Type B pancreatic cell (in vitro differentiated cells): Measurements from ENCODE around the gene RAB27B. TPM values are rescaled to one million over a fixed set of nuclear protein-coding genes. Genes with fewer than 3 reads are reported as not detected.
A peak's percentile ranks its signal among the peaks of the same experiment; 100 is the strongest.

Experiments
- DNase-seq: peaks from one replicate; pipeline ENCODE4 v3.0.0; 2021; ENCODE audit warnings: mixed read lengths; ENCODE audit not compliant: unreplicated experiment; ENCODE audit errors: extremely low spot score
- H3K27ac Mint-ChIP-seq: 2 replicates; pipeline ENCODE4 v1.8.0; 2021; ENCODE audit warnings: mild to moderate bottlenecking, mixed read lengths
- H3K27me3 Mint-ChIP-seq: 2 replicates; pipeline ENCODE4 v1.8.0; 2021; ENCODE audit warnings: mixed read lengths
- H3K36me3 Mint-ChIP-seq: 2 replicates; pipeline ENCODE4 v1.8.0; 2021; ENCODE audit warnings: mixed read lengths
- H3K4me1 Mint-ChIP-seq: one replicate; pipeline ENCODE4 v1.8.0; 2021; ENCODE audit warnings: mixed read lengths; ENCODE audit not compliant: unreplicated experiment
- H3K4me3 Mint-ChIP-seq: 2 replicates; pipeline ENCODE4 v1.8.0; 2021; ENCODE audit warnings: mild to moderate bottlenecking, mixed read lengths
- H3K9me3 Mint-ChIP-seq: 2 replicates; pipeline ENCODE4 v1.8.0; 2021; ENCODE audit warnings: mixed read lengths
- long read RNA-seq: library from polyadenylated mRNA; unstranded; transcript quantifications from one replicate; pipeline ENCODE4 v2.0.0, GENCODE V29; 2020
- total RNA-seq: library from RNA; stranded (reverse); gene quantifications from 2 replicates; pipeline ENCODE4 v1.2.1, GENCODE V29; 2021; ENCODE audit warnings: low replicate concordance
- TF ChIP-seq, protein P1 (sequence below): fragments of 200-600 bp; sonication (generic); conservative IDR thresholded peaks from 2 replicates; pipeline ENCODE4 v1.5.0; 2021; ENCODE audit warnings: antibody characterized with exemption, mild to moderate bottlenecking

Gene RAB27B, protein sequence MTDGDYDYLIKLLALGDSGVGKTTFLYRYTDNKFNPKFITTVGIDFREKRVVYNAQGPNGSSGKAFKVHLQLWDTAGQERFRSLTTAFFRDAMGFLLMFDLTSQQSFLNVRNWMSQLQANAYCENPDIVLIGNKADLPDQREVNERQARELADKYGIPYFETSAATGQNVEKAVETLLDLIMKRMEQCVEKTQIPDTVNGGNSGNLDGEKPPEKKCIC
- 9.3 and 9.4 TPM in 2 replicates for total RNA-seq
- long read RNA-seq, full-length matches to known transcripts = 15 of 24 reads
- long read RNA-seq, partial matches to known transcripts = 1 of 24 reads
- long read RNA-seq, other reads (novel, unspliced or antisense) = 8 of 24 reads

DNA sequence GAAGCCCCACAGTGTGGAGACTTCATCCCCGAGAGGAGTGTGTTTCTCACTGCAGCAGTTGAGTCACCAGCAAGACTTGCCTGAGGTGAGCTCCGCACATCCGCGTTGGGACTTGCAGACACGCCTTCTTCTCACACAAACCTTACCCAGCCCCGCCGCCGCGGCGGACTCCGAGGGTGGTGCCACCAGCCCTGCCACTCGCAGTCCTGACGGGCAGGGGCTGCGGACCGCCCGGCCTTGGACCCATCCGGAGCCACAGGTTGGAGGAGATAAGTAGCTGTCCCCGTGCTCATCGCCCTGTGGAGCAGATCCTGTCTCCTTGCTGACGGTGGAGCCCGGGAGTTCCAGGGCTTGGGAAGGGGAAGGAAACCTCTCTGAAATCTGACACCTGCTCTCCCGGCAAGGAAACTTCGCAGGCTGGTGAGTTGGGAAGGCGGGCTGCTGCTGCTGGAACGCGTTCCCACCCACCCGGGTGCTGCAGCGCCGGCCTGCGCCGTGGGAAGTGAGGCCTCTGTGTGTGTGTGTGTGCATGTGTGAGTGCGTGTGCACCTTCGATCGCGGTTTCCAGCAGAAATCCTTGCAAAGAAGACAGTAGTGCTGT lies at the start of gene RAB27B:
Gene RAB27B, plus strand, starts transcription at position 197 of the 601 bp plus-strand sequence. CDS start 49,109 bp downstream, outside the sequence.
- no peaks in the 10 kb centered on the region for H3K27me3 Mint-ChIP-seq
- TF ChIP-seq, protein P1, sequence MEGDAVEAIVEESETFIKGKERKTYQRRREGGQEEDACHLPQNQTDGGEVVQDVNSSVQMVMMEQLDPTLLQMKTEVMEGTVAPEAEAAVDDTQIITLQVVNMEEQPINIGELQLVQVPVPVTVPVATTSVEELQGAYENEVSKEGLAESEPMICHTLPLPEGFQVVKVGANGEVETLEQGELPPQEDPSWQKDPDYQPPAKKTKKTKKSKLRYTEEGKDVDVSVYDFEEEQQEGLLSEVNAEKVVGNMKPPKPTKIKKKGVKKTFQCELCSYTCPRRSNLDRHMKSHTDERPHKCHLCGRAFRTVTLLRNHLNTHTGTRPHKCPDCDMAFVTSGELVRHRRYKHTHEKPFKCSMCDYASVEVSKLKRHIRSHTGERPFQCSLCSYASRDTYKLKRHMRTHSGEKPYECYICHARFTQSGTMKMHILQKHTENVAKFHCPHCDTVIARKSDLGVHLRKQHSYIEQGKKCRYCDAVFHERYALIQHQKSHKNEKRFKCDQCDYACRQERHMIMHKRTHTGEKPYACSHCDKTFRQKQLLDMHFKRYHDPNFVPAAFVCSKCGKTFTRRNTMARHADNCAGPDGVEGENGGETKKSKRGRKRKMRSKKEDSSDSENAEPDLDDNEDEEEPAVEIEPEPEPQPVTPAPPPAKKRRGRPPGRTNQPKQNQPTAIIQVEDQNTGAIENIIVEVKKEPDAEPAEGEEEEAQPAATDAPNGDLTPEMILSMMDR = no peak
- peaks cover 7% of the 10 kb centered on the region for H3K4me1 Mint-ChIP-seq
- peak; percentile 80 for DNase-seq
- H3K36me3 Mint-ChIP-seq = peaks cover 4% of the 10 kb centered on the region
- peak within 1 kb of the TSS; percentile 89 for H3K4me3 Mint-ChIP-seq
- H3K9me3 Mint-ChIP-seq = peaks cover 7% of the 10 kb centered on the region
- H3K27ac Mint-ChIP-seq = peak within 1 kb of the TSS; percentile 83

DNA sequence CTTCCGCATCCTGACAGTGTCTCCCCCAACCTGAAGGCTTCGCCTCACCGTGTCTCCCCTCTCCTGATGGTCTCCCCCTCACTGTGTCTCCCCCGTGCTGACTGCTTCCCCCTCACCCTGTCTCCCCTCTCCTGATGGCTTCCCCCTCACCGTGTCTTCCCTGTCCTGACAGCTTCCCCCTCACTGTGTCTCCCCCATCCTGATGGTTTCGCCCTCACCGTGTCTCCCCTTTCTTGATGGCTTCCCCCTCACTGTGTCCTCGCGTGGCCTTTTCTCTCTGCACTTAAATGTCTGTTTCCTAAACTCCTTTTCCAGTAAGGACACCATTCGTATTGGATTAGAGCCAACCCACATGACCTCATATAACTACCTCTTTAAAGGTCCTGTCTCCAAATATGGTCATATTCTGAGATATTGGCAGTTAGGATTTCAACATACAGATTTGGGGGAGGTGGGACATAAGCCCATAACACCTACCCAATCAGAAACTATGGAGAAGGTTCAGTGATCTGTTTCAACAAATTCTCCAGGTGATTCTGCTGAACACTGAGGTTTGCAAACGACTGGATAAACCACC lies 47.9 kb upstream of the RAB27B start:
- no peak for DNase-seq
- Mint-ChIP-seq H3K9me3 (peaks cover 10% of the 10 kb centered on the region), H3K27ac (peak overlapping the region; percentile 18), H3K27me3 (no peaks in the 10 kb centered on the region), H3K36me3 (no peaks in the 10 kb centered on the region), H3K4me1 (peaks cover 9% of the 10 kb centered on the region), H3K4me3 (no peak overlapping the region)
- TF ChIP-seq, protein P1 = no peak

DNA sequence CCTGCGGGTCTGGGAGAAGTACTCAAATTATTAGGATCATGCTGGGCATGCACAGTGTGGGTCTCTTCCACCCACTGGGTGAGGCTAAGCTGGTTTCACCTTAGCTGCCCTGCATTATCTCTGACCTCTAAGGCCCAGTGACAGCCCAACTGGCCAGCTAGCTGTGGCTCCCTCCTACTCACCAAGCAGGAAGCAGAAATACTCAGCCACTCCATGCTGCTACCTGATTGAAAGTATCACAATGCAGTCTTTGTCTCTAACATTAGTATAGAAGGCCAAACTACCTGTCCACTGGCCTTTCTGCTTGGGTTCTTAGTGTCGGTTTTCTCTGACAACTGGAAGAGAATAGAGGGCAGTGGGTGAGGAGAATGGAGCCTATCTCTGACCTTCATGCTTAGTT lies 47.3 kb upstream of the RAB27B start:
- Mint-ChIP-seq H3K9me3 (peaks cover 10% of the 10 kb centered on the region), H3K27me3 (no peaks in the 10 kb centered on the region), H3K27ac (no peak overlapping the region), H3K36me3 (no peaks in the 10 kb centered on the region), H3K4me3 (no peak overlapping the region), H3K4me1 (peaks cover 5% of the 10 kb centered on the region)
- no peak for DNase-seq
- TF ChIP-seq, protein P1 = no peak

DNA sequence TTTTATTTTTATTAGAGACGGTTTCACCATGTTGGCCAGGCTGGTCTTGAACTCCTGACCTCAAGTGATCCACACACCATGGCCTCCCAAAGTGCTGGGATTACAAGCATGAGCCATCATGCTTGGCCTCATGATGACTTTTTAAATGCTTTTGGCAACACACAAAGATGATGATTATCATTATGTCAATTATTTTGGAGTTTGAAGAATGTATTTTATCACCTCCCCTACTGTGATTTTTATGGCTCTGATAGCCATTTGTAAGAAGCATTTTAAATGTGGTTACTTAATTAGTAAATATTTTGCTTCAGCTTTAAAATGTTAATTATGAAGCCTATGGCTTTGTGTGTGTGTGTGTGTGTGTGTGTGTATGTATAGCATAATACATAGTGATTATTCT lies 45.1 kb upstream of the RAB27B start:
- Mint-ChIP-seq H3K4me3 (no peak overlapping the region), H3K27me3 (no peaks in the 10 kb centered on the region), H3K27ac (no peak overlapping the region), H3K9me3 (peaks cover 10% of the 10 kb centered on the region), H3K36me3 (no peaks in the 10 kb centered on the region), H3K4me1 (no peaks in the 10 kb centered on the region)
- no peak for DNase-seq
- TF ChIP-seq, protein P1 = no peak

DNA sequence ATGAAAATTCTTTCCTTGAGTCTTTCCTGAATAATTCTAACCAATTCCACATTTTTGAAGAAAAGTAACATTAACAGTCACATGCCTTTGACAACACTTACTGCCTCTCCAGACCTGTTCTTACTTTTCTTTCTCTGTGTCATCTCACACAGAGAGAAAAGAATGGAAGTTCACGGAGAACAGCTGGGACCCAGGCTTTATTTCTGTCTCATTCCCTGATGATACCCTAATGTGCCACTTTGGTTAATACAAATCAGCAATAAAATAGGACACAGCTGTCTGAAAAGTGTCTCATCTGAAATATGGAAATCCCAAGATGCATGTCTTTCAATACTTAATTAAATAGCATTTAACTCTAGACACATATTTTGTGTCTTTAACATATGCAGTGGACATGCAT lies 42.1 kb upstream of the RAB27B start:
- Mint-ChIP-seq H3K27me3 (no peaks in the 10 kb centered on the region), H3K27ac (no peak overlapping the region), H3K4me1 (no peaks in the 10 kb centered on the region), H3K36me3 (no peaks in the 10 kb centered on the region), H3K4me3 (no peak overlapping the region), H3K9me3 (peaks cover 6% of the 10 kb centered on the region)
- DNase-seq = no peak
- TF ChIP-seq, protein P1 = no peak
